ENCODE measurements around the gene IQSEC1.

Gene IQSEC1

DNA sequence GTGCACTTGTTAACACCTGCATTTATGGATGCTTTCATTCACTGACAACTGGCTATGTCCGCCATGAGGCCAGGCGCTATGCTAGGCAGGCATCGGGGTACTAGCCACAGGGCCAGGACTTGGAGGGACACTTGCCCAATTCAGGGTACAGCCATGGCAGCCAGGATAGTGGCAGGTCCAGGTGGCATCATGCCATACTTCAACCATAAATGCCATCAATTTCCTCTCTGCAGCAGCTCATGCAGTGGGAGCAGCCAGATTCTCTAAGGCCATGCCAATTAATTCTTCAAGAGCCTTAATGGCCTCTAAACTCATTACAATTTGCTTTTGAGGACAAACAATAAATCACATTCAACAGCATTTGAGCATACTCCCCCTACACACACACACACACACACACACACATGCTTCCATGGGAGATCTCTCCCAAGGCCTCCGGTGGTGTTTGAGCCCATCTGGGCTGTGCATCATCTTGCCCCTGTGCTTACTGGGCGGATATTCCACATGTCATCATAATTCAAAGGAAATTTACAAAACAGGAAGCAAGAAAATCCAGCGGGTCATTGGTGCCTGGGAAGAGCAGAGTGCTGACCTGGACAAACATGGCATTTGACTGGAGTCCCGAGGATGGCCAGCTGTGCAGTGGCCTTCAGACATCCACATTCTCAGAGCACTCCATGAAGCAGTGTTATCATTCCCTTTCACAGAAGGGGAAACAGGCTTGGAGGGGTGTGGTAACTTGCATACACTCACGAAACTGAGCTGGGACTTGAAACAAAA lies 109.1 kb downstream of the IQSEC1 start:
- FAIRE-seq: no peak

GRCh38 chr3:12963231-12963896 lies 109.9 kb downstream of the IQSEC1 start:
- FAIRE-seq: no peak

DNA sequence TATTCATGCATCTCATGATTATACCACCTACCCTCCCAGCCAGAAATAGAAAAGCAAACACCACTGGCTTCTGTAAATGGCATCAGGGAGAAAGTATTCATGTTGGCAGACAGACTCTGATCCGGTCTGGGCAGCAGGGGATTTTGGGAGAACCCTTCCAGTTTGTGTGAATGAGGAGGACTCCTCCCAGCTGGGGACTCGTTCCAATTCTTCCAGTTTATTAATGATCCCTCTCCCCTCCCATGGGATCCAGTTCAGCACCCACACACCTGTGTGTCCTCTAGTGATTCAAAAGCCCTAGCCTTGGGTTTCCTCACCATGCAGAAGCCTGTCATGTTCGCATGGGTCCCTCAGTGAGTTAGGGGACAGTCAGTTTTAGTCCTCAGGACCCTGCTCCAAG lies 110.9 kb downstream of the IQSEC1 start:
- no peak for FAIRE-seq

- no peak for FAIRE-seq
Measured at GRCh38 chr3:12961697-12962036, 111.6 kb downstream of the IQSEC1 start.

- no peak for FAIRE-seq
Measured at GRCh38 chr3:12961007-12961696, 112.1 kb downstream of the IQSEC1 start.

GRCh38 chr3:12960497-12960896 lies 112.7 kb downstream of the IQSEC1 start:
- no peak for FAIRE-seq

GRCh38 chr3:12959838-12960378 lies 113.3 kb downstream of the IQSEC1 start:
- no peak for FAIRE-seq

DNA sequence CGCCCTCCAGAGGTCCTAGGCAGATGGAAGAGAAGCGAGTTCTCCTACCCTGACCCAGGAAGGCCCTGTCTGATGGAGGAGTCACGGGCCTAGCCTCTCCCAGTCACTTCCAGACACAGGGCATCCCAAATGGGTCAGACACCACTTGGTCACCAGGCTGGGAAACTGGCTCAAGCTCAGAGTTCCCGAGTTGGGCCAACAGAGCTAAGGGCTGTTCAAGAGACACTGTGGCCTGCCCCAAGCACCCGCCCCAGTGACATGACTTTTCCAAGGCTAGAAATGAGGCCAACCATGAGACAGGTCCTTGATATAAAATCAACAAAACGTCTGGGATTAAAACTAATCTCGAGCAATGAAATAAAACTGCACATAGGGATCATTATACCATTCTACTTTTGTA lies 113.8 kb downstream of the IQSEC1 start:
- no peak for FAIRE-seq

GRCh38 chr3:12957824-12958792 lies 115.1 kb downstream of the IQSEC1 start:
- no peak for FAIRE-seq

GRCh38 chr3:12957339-12957738 lies 115.9 kb downstream of the IQSEC1 start:
- no peak for FAIRE-seq

DNA sequence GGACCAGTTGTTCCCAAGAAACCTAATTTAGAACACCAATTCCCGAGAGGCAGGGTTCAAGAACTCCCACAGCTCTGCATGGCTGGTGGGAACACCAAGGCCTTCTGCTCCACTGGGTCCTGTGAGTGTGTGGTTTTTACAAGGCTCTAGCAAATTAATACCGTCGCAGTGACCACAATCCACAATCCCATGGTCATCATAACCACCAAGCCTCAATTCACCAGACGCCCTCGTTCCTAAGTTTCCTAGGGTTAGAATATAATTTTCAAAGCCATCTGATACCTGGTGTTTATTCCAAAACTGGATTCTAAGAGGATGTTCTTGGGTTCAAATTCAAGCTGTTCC lies 116.9 kb downstream of the IQSEC1 start:
- FAIRE-seq: no peak

- FAIRE-seq: no peak
Measured at GRCh38 chr3:12955651-12956315, 117.4 kb downstream of the IQSEC1 start.

- no peak for FAIRE-seq
Measured at GRCh38 chr3:12954891-12955650, 118.2 kb downstream of the IQSEC1 start.

DNA sequence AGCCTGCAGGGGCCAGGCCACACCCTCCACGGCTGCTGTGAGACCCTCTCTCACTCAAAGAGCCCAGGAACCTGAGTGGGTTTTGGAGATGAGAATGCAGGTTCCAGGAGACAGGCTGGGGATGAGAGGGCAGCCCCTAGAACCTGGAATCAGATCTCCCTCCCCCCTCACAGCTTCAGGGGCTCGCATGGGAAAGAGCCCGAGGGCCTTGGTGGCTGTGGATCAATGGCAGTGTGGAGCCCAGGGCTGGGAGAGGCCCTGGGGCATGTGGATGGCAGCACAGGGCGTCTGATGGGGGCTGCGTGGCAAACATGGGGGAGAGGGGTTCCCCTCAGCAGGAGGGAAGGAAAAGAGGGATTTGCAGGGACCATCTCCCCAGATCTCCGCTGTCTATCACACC lies 119.0 kb downstream of the IQSEC1 start:
- no peak for FAIRE-seq

GRCh38 chr3:12953201-12953995 lies 119.8 kb downstream of the IQSEC1 start:
- no peak for FAIRE-seq

GRCh38 chr3:12952343-12953200 lies 120.7 kb downstream of the IQSEC1 start:
- no peak for FAIRE-seq

GRCh38 chr3:12948891-12949711 lies 124.1 kb downstream of the IQSEC1 start:
- FAIRE-seq: no peak

- FAIRE-seq: no peak
Measured at GRCh38 chr3:12948371-12948770, 124.9 kb downstream of the IQSEC1 start.

Measured in endometrium (tissue), 2 donors.